UCSD-AML1 (cell line): Measurements from ENCODE around the gene EIF3B.
A peak's percentile ranks its signal among the peaks of the same experiment; 100 is the strongest.
"Not testable (repeated sequence)": the region's sequence is repeated elsewhere in the genome, so short reads cannot be mapped to it uniquely, and the experiment has no call there.

Source experiments
- DNase-seq: peaks from one replicate; lab custom pipeline; 2025; ENCODE audit not compliant: unreplicated experiment; lab: John Stamatoyannopoulos, UW

EIF3B gene

GRCh38 chr7:2347351-2348063, 7.1 kb upstream of the EIF3B start:
- DNase-seq: not testable (repeated sequence)

DNA sequence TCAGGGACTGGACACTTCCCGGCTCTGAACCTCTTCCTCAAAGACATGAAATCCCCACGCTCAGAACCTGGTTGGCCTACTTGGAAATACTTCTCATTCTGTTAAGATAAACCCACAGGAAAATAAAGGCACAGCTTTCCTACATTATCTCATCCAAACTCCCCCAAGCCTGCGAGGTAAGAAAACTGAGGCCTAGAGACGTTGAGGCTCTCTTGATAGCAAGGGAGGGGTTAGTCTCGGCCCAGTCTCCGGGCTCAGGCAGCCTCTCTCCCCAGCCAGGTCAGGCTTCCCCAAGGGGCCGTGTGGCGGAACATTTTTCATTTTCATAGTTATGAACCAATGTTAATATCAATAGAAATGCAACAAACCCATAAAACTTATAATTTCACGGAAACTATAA, 4.6 kb upstream of the EIF3B start:
- no peak for DNase-seq

GRCh38 chr7:2350861-2351260, 3.8 kb upstream of the EIF3B start:
- no peak for DNase-seq

DNA sequence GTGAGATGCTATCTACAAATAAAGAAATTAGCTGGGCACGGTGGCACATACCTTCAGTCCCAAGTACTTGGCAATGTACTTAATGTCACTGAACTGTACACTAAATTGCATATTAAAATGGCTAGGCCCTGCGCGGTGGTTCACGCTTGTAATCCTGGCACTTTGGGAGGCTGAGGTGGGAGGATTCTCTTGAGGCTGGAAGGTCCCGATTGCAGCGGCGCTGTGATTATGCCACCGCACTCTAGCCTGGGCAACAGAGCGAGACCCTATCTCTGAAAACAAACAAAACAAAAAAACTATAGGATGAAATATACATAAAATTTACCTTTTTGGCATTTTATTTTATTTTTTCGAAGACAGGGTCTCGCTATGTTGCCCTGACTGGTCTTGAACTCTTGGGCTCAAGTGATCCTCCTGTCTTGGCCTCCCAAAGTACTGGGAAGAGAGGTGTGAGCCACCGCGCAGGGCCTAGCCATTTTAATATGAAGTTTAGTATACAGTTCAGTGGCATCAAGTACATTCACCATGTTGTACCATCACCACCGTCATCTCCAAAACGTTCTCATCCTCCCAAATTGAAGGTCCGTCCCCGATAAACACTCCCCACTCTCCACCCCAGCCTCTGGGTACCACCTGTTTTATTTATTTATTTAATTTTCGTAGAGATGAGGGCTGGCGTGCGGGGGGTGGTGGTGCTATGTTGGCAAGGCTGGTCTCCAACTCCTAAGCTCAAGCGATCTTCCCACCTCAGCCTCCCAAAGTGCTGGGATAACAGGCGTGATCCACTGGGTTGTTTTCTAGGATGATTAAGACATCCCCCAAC, 1.3 kb upstream of the EIF3B start:
- no peak for DNase-seq

DNA sequence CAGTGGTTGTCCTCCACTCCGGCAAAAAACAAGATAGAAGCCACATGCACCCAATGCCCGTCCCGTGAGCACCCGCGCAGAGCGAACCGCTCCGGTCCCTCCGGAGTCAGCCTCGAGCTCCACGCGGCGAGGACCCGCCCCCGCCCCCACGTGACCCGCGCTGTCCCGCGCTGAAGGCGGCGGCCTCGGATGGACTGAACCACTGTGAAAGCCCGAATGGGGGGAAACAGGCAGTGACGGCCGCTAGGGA, 766 bp upstream of the EIF3B start:
- DNase-seq: peak; percentile 80

DNA sequence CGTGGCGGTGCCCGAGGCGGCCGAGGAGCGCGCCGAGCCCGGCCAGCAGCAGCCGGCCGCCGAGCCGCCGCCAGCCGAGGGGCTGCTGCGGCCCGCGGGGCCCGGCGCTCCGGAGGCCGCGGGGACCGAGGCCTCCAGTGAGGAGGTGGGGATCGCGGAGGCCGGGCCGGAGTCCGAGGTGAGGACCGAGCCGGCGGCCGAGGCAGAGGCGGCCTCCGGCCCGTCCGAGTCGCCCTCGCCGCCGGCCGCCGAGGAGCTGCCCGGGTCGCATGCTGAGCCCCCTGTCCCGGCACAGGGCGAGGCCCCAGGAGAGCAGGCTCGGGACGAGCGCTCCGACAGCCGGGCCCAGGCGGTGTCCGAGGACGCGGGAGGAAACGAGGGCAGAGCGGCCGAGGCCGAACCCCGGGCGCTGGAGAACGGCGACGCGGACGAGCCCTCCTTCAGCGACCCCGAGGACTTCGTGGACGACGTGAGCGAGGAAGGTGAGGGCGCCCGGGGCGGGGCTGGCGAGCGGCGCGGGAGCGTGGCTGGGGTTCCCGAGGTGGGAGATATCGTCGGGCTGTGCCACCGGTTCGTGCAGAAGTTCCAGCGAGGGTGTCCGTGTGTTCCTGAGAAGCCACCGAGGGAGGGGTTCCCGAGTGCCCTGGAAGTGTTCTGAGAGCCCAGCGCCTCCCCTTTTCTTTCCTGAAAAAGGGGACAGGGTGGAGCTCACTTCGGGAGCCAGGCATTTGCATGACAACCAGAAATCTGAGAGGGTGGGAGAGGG, 495 bp downstream of the EIF3B start:
- DNase-seq: no peak

- DNase-seq: no peak
These were observed 1.0 kb downstream of the EIF3B start for GRCh38 chr7:2355705-2356008.

GRCh38 chr7:2357165-2357564, 2.5 kb downstream of the EIF3B start:
- DNase-seq: no peak

GRCh38 chr7:2357571-2357970, 2.9 kb downstream of the EIF3B start:
- no peak for DNase-seq

DNA sequence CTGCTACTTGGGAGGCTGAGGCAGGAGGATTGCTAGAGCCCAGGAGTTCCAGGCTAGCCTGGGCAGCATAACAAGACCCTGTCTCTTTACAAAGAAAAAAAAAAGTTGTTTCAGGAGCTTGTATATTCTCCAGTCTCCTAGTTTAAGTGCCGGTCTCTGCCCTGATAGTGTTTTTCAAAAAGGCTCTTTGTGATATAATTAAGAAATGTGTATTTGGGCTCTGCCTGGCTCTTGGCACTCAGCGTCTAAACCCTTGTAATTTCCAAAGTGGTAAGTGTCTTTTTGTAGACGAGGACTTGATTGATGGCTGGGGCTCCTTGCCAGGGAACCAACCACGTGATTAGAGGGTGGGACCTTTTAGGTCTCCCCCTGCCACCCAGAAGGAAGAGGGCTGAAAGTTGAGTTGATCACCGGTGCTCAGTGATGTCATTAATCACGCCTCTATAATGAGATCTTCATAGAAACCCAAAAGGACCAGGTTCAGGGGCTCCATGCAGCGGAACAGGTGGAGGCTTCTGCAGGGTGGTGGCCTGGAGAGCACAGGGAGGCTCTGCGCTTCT, 4.4 kb downstream of the EIF3B start:
- no peak for DNase-seq

DNA sequence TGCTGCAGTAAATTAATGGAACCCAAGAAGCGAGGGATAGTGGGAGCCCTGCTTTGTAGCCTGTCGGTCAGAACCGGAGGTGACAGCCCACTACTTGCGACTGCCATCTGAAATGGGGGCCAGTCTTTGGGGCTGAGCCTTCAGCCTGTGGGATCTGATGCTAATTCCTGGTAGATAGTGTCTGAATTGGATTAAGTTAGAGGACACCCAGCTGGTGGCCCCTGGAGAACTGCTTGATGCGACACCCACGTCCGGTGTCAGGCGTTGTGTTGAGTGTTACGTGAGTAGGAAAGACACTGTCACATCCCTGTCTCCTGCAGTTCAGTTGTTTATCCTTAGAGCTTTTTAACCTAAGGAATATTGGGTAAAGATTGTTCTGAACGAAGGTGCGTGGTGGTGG, 5.0 kb downstream of the EIF3B start:
- no peak for DNase-seq

- no peak for DNase-seq
These were observed 6.2 kb downstream of the EIF3B start for GRCh38 chr7:2360796-2361195.

GRCh38 chr7:2362385-2363088, 7.9 kb downstream of the EIF3B start:
- no peak for DNase-seq

DNA sequence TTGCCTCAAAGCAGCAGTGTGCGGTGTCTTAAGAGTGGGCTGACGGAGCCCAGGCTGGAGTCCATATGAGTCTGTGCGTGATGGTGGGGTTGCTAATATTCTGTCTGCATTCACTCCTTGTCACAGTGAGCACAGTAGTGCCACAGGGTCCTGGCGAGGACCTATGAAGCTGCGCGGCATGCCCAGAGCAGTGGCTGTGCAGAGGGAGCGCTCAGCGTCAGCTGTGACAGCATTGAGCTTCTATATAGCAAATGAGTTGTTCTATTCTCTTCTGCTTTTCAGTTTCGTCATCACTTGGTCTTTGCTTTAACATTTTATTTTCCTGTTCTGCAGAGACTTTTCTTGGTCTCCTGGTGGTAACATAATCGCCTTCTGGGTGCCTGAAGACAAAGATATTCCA, 14.5 kb downstream of the EIF3B start:
- no peak for DNase-seq

GRCh38 chr7:2371329-2371728, 16.7 kb downstream of the EIF3B start:
- no peak for DNase-seq

- DNase-seq: no peak
These were observed 18.1 kb downstream of the EIF3B start for GRCh38 chr7:2372724-2373123.

- DNase-seq: no peak
These were observed 18.5 kb downstream of the EIF3B start for GRCh38 chr7:2373124-2373556.

DNA sequence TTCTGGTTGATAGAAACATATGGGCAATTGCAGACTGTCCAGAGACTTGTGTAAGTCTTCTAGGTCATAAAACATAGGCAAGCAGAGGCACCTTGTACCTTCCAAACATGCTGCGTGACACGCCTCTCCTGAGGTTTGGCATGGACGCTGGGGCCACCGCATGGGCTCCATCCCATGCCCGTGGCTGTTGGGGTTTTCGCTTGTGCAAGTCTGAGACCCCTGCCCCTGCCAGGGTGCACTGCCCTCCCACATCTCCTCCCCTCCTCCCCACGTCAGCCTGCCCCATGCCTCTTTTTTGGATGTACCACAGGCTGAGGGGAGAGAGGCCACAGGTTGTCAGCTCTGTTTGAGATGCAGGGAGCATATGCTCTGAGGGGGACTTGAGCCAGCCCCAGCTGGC, 19.0 kb downstream of the EIF3B start:
- DNase-seq: no peak

DNA sequence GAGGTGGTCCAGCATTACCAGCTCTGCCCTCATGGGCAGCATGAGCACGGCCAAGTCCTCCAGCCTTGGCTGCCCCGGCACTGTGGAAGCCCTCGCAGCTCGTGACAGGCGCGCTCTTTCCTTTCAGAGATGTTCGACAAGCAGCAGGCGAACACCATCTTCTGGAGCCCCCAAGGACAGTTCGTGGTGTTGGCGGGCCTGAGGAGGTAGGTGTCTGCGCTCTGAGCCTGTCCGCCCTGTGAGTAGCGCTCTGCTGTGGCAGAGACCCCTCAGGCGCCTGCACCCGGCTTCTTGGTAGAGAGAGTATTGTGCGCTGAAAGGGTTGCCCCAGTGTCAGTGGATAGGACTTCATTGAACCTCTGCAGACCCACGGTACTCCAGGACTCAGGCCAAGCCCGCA, 19.8 kb downstream of the EIF3B start:
- no peak for DNase-seq

GRCh38 chr7:2374830-2375728, 20.5 kb downstream of the EIF3B start:
- no peak for DNase-seq
